ENCODE results near the gene RTP4.

DNA sequence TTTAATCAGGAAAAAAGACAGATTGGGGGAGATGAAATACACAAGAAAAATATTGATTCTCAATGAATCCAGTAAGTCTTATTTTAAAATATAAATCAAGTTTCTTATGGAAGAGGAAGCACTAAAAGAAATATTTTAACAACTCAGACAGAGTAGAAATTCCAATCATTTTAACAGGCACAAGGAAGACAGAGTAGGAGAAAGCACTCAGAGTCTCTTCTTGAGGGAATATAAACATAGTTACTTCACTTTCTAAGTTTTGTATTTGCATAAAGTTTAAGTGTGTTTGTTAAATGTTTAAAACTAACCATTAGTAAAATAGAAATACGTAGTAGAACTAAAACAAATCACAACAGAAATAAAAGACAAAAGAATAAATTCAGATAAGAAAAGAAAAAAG lies 24.5 kb upstream of the RTP4 start:
- TF ChIP-seq, protein P1, sequence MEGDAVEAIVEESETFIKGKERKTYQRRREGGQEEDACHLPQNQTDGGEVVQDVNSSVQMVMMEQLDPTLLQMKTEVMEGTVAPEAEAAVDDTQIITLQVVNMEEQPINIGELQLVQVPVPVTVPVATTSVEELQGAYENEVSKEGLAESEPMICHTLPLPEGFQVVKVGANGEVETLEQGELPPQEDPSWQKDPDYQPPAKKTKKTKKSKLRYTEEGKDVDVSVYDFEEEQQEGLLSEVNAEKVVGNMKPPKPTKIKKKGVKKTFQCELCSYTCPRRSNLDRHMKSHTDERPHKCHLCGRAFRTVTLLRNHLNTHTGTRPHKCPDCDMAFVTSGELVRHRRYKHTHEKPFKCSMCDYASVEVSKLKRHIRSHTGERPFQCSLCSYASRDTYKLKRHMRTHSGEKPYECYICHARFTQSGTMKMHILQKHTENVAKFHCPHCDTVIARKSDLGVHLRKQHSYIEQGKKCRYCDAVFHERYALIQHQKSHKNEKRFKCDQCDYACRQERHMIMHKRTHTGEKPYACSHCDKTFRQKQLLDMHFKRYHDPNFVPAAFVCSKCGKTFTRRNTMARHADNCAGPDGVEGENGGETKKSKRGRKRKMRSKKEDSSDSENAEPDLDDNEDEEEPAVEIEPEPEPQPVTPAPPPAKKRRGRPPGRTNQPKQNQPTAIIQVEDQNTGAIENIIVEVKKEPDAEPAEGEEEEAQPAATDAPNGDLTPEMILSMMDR (IDR thresholded peaks at IDR 0.05; ENCODE audit: low read length): no peak
- no peak for TF ChIP-seq EZH2 (IDR thresholded peaks at IDR 0.05; ENCODE audit: borderline replicate concordance, low read length)
